Ecto neural progenitor cell (in vitro differentiated cells): ENCODE data around the gene CHDH.
A peak's percentile ranks its signal among the peaks of the same experiment; 100 is the strongest.

Source experiments
- DNase-seq: peaks from one replicate; pipeline ENCODE4 v3.0.0-alpha.2; 2018; ENCODE audit warnings: low spot score

CHDH gene

GRCh38 chr3:53789459-53789858 is 56.8 kb downstream of the CHDH start:
- no peak for DNase-seq

- DNase-seq = no peak
Observed at GRCh38 chr3:53788038-53788437, 58.2 kb downstream of the CHDH start.

GRCh38 chr3:53787016-53787415 is 59.2 kb downstream of the CHDH start:
- DNase-seq = no peak

GRCh38 chr3:53780806-53781205 is 65.4 kb downstream of the CHDH start:
- DNase-seq = no peak

GRCh38 chr3:53780171-53780570 is 66.0 kb downstream of the CHDH start:
- DNase-seq = no peak

GRCh38 chr3:53778153-53778552 is 68.1 kb downstream of the CHDH start:
- no peak for DNase-seq

- no peak for DNase-seq
Observed at GRCh38 chr3:53777468-53777867, 68.8 kb downstream of the CHDH start.

- DNase-seq = no peak
Observed at GRCh38 chr3:53776494-53777101, 69.6 kb downstream of the CHDH start.

GRCh38 chr3:53775834-53776251 is 70.4 kb downstream of the CHDH start:
- no peak for DNase-seq

- no peak for DNase-seq
Observed at GRCh38 chr3:53775018-53775417, 71.2 kb downstream of the CHDH start.

- no peak for DNase-seq
Observed at GRCh38 chr3:53774414-53774813, 71.8 kb downstream of the CHDH start.

- DNase-seq = no peak
Observed at GRCh38 chr3:53773611-53774368, 72.4 kb downstream of the CHDH start.

- no peak for DNase-seq
Observed at GRCh38 chr3:53773021-53773436, 73.2 kb downstream of the CHDH start.

GRCh38 chr3:53772562-53772961 is 73.7 kb downstream of the CHDH start:
- DNase-seq = no peak

GRCh38 chr3:53768478-53769459 is 77.5 kb downstream of the CHDH start:
- DNase-seq = no peak

- DNase-seq = no peak
Observed at GRCh38 chr3:53766706-53767105, 79.5 kb downstream of the CHDH start.

- DNase-seq = no peak
Observed at GRCh38 chr3:53765753-53766152, 80.5 kb downstream of the CHDH start.

GRCh38 chr3:53764026-53764775 is 82.0 kb downstream of the CHDH start:
- DNase-seq = no peak

- DNase-seq = peak; percentile 55
Observed at GRCh38 chr3:53763353-53763752, 82.9 kb downstream of the CHDH start.
